NCI-H82 treated with DMSO at 0.1 percent for 48 hours (cell line): ENCODE measurements around the gene TAS1R2.
A peak's percentile ranks its signal among the peaks of the same experiment; 100 is the strongest.
"Not testable (repeated sequence)": the region's sequence is repeated elsewhere in the genome, so short reads cannot be mapped to it uniquely, and the experiment has no call there.

Experiments
- DNase-seq: peaks from one replicate; lab custom pipeline; 2025; ENCODE audit not compliant: unreplicated experiment; lab: John Stamatoyannopoulos, UW

TAS1R2 gene

DNA sequence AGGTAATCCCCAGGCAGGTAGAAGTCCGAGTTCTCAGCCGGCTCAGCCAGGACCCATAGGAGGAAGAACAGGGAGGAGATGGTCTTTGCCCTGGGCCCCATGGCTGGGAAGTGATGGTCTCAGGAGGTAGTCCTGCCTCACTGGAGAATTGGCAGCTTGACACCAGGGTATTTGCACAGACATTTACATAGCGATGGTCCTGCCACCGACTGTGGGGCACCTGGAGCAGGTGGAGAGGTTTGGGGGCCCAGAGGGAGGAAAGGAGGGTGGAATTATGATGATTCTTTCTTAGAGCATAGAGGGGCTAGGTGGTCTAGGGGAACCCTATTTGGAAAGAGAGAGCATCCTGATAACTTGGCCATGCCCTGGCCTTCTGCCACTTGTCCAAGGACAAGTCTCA lies at the start of gene TAS1R2:
TSS of gene TAS1R2 (minus strand) at position 101 of the 400 bp plus-strand sequence. CDS start at position 101, 0 bp downstream.
- no peak for DNase-seq

DNA sequence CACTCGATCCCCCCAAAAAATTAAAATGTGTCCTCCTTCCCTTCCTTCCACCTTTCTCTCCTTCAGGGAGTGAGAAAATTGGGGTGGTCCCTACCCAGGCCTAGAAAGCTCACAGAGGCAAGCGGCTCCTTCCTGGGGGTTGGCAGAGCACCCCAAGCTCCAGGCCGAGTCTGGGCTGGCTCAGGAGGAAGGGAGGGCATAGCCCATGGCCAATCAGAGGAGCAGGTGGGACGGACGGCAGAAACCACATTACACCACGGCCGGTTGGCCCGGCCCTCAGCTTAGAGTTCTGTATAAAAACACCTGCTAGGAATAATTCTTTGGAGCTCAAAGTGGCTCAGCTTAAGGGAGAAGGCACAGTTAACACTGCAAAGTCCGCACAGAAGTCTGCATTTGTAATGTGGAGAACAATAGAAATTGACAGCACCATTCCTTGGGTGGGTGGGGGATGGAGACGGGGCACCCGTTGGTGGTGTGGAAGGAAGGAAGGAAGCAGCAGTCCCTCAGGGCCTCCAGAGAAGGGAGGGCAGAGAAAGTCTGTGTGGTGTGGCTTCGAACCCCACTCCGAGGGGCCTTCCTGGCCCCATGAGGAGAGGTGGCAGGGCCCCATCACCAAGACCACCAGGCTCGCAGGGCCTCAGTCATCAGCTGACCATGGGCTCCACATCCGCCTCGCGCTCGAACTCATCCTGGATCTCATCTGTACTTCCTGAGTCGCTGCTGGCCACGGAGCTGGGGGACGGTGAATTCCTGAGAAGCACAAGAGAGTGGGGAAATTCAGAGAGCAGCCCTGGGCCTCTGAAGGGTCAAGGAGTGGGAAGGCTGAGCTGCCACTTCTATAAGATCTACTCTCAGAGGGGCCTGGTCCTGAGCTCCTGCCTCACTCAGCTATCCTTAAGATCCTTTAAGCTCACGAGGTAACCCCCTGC lies 48.7 kb upstream of the TAS1R2 start:
- no peak for DNase-seq

DNA sequence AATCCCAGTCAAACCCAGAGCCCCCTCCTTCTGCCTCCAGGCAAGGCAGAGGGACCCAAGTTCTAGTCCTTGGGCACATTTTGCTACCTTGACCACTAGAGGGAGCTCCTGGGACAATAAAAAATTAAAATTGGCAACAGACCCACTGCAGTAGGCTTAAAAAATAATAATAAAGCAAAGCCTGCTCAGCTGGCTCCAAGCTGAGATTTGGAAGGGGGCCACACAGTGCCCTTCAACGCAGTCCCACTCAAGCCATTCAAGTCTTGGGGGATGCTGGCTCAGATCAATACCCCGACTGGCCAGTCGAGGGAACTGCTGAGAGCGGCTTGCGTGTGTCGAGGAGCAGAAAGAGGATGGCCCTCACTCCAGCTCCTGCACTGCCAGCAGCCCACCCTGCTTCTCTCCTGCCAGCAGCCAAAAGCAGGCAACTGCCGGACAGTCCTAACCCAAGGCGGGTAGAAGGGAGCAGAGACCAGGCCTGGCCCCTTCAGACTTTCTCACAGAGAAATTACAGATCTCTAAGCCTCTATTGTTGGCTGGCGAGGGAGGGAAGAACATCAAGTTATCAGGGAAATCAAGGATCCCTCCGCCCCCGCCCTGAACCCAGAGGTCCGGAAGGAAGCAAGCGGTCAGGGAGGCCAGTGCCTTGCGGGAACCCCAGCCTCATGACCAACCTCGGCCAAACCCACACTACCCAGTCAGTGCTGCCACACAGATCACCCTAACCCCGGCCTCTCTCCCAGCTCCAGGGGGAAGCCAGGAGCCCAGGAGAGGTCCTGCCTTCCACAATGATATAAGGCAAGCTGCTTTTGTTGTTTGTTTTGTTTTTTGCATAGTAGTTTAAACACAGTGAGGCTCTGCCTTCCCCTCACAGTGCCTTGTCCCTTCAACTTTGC lies 47.8 kb upstream of the TAS1R2 start:
- DNase-seq: peak; percentile 54

DNA sequence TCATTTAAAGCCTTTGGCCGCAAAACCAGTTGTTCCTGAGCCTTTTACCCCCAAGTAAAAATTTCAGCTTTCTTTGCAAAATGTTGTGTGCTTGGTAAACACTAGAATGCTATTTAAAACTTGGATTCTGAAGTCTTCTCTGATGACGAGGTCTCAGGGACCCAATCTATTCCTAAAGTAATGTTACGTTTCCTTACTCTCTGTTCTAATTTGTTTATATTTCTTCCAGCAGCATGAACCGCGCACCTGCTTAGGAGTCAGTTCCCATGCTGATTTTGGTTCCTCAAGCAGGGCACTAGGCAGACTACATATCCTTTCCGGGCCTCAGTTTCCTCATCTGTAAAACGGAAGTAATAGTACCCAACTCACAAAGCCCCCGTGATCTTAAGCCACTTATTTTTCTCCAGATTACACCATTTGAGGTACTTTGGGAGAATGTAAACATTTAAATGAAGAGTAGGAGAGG lies 43.9 kb upstream of the TAS1R2 start:
- DNase-seq: no peak

DNA sequence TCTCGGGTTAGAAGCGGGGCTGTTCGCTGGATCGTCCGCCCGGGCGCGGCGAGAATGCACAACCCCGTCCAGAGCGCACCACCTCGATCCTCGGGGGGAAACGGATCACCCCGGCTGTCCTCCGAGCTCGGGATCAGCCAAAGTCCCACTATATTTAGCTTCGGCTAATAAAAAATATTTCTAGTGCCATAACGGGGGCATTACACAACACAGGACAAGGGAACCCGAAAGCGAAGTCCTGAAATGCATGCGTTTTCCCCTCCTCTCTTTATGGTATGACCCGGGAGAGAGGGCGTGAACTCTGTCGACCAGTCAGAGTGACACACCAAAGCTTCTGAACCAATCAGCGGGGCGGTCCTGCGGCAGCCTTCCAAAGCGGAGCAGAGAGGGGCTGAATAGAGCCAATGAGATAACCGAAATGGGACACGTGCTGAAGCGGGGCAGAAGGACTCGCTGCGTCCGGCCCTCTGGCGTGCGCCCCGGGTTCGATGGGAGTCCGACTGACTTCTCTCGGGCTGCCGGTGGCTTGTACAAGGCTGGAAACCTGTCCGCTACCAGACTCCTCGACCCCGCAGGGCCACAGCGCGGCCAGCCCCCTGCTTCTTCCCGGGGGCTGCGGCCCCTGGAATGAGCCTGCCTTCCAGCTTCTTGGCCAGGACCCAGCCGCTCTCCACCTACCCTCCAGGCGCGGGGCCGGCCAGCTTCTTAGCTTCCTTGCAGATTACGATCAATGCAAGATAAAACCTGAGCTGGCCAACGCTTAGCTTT lies 43.2 kb upstream of the TAS1R2 start, which contains the start of gene ALDH4A1:
TSS of gene ALDH4A1 (minus strand) at position 33 of the 768 bp plus-strand sequence. CDS start at position 1, 32 bp downstream.
- DNase-seq: peak; percentile 98

DNA sequence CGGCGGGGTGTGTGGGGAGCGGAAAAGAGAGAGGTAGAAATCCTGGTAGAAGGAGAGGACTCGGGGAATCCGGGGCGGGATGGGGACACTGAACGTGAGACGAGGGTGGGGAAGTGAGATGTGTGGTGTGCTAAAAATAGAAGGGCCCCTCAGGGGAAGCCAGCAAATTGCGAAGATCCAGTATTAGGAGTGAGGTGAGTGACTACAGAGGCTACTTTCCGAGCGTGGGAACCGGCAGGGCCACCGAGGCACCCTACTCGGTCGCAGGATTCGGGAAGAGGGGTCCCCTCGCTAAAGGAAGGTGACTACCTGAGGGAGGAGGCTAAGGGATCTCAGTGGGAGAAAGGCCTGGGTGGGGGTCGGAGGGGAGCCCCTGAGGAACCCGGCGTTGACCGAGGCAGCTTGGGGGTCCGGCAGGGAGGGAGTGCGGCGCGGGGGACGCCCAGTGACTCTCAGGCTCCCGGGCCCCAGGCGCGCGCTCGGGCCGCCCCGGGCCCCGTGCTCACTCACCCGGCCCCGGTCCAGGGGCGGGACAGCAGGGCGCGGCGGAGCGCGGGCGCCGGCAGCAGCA lies 42.6 kb upstream of the TAS1R2 start:
- no peak for DNase-seq

DNA sequence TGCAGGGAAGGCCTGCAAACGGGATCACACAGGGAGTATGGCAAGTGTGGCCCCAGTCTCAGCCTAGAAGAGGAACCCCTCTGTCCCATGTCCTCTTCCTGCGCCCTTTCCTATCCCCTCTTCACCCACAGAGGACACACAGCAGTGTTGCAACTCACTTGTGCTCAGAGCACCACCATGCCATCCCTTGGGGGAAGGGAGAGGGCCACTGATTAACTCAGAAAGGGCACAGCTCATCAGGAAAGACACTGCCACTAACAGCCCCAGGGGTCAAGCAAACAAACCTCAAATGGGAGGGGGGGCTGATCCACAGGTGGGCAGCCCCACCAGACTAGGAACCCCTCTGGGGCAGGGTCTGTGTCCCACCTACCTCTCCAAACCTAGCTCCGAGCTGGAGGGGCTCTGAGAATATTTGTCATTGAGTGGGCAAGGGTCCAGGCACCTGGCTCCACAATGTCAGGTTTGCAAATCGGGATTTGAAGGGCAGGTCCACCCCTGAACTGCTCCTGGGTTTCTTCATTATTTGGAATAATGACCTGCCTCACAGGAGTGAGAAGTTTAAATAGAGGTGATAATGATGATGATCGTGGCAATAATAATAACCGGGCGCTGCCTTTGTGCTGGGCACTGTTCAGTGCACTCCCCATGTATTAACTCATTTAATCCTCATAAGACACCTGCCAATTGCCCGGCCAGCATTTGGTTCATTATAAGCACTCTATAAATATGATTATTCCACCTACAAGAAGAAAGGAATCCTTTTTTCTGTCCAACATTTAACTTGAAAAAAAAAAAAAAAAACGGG lies 41.9 kb upstream of the TAS1R2 start:
- no peak for DNase-seq

DNA sequence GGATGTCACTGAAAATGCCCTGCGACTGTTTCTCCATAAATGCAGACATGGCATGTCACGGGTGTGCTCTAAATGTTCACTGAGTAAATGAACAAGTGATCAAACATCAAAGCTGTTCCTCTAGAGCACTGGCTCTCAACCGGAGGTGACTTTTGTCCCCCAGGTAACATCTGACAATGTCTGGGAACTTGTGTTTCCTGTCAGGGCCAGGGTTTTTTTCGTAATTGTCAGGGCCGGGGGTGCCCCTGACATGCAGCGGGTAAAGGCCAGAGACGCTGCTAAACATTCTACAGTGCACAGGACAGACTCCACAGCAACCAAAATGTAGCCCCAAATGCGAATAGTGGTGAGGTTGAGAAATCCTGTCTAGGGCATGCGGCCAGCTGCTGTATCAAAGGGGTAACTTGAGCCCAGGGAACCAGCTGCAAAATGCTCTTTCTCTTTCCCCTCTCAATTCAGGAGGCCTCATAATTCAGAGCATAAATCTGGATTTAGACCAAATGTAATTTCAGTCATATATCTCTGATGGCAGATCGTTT lies 40.9 kb upstream of the TAS1R2 start:
- DNase-seq: no peak

DNA sequence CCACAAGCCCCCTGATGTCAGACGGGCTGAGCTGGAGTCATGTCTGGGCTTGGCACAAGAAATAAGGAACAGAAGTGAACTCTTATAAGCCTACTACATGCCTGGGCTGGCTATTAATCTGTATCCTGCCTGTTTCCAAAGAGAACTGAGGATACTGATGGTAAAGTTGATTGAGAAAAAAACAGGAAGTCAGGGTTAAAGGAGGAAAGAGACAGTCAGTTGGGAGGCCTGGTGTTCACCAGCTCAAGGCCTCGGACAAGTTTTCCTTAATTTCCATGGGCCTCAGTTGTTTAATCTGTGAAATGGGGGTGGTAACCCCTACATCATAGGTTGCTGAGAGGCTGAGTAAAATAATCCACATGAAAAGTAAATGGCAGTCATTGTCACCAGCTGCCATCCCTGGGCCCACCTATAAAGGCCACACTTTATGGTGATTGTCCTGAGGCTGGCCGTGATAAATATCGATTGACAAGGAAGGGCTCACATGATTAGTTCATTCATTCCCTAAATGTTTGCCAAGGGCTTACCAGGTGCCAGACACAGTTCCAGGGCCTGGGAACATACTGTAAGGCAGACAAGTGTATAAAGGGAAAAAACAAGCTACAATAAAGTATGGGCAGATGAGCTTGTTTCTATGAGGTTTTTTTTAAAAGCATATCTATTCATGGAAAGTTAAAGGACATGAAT lies 40.0 kb upstream of the TAS1R2 start:
- DNase-seq: no peak

DNA sequence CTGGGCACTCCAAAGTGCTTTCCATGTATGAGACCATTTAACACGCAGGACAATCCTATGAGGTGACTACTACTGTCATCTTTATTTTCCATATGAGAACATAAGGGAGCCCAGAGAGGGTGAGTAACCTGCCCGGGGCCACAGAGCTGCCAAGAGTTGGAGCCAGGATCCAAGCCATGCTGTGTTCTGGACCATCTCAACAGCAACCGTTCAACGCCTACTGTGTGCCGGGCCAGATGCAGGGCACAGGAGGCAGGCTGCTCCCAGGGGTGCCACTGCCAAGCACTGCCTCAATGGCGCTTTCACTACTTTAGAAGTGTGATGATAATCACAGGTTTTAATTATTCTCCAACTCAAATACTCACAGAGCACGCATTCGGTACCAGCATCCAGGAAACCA lies 39.1 kb upstream of the TAS1R2 start:
- no peak for DNase-seq

DNA sequence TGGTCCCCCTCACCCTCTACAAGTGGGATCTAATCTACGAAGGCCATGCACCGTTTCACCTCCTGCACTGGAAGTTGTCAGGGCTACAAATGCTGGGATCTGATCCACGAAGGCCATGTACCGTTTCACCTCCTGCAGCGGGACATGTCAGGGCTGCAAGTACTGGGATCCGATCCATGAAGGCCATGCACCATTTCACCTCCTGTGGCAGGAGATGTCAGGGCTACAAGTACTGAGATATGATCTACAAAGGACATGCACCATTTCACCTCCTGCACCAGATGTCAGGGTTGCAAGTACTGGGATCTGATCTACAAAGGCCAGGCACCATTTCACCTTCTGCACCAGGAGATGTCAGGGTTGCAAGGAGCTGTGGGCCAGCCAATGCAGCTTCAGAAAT lies 35.9 kb upstream of the TAS1R2 start:
- DNase-seq: no peak

DNA sequence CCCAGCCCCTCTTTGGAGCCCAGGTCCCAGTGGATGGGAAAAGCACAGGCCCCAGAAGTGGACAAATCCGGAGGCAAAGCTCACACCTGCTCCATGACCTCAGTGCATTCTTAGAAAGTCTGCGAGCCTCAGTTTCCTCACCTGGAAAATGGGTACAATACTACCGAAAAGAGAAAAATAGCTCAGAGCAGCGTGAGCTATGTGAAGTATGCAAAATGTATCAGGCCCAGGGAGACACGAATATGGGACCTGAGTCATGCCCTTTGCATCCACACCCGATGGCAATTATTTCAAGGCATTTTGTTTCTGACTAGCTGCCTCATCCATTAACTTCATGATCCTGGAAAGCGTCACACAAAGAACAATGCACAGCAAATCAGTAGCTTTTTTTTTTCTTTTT lies 33.7 kb upstream of the TAS1R2 start:
- DNase-seq: no peak

DNA sequence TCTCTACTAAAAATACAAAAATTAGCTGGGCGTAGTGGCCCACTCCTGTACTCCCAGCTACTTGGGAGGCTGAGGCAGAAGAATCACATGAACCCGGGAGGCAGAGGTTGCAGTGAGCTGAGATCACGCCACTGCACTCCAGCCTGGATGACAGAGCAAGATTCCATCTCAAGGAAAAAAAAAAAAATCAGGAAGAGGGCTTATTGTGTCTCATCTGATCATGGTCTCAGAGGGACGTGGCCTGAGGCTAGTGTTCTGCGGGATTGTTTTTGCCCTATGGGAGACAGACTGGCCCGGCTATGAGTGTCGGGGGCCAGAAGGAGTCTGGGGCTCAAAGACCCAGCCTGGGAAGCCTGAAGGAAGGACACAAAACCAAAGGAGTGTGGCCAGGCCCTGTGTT lies 32.4 kb upstream of the TAS1R2 start:
- DNase-seq: not testable (repeated sequence)

DNA sequence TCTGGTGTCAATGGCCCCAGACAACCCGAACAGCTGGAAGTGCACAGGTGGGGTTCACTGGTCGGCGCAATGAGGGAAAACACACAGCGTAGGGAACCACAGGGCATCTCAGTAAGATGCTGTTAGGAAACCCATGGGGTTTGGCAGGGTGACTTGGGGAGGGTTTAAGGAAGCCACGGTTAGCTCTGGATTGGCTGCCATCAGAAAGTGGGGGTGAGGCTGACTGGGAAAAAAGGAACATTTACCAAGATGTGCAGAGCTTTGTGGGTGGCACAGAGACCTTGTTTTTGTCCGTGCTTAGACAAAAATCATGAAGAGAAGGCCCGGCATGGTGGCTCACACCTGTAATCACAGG lies 31.9 kb upstream of the TAS1R2 start:
- DNase-seq: no peak

DNA sequence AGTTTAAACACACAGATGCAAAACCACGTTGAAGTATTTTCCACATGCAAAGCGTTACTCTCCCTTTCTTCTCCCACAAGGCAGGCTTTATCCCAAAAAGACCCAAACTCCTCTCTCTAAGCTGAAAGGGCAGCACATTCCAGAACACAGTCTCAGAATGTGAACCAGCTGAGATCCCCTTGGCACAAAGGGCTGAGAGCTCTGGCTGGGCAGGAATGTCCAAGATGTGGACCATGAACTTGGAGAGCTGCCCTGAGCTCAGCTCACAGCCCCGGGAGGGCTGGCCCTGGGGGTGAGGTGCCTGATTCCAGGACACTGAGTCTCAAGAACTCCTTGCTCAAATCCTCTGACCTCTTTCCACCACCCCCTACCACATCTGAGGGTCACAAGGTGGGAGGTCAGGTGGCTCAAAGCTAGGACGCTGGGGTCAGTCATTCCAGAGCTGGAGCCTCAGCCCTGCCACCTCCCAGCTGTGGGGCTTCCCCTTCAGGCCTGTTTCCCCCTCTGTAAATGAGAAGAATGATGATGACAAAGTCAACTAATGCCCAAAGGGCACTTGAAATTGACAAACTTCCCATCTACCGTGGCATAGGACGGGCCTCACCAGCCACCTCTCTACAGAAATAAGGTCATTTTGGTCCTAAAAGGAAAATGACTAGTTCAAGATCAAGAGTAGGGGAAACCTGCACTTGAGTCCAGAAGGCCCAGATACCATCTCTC lies 31.4 kb upstream of the TAS1R2 start:
- DNase-seq: no peak

DNA sequence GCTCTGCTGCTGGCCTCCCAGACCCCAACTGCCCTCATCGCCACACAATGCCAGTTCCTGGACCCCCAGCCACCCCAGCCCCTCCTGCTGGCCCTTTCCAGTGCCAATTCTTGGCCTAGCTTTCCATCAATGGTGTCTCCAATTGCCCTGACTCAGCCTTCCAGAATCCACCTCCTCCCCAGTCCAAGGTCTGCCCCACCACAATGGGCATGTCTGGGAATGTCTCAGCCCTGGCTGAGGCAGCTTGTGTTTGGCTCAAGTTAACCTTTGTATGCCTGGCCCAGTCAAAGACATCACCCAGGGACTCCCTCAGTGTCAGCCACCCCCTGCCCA lies 26.5 kb upstream of the TAS1R2 start:
- DNase-seq: no peak

DNA sequence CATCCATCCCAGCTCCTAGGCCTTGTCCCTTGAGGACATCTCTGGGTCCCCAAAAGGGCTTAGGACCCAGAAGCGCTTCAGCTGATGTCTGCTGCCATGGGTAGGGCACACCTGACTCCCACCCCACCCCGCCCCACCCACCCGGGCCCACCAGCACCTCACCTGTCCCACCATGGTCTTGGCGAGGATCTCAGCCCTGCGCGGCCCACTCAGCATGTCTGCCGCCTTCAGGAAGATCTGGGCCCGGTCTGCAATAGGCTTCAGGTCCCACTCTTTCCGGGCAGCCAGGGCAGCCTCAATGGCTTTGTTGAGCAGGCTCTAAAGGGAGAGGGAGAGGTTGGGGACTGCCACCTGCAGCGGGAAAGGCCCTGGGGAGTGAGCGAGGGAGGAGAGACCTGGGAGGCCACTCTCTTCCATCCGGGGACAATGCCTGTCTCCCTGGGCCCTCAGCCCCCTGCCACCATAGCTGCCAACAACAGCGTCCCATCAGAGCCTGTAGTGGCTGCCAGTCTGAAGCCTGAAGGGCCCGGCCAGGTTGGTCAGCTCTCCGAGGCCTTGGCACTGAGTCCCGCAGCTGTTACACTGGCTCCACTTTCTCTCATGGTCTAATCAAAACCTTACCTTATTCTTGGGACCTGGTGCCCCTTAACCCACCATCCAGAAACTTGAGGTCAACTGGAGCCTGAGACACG lies 26.0 kb upstream of the TAS1R2 start:
- DNase-seq: no peak

DNA sequence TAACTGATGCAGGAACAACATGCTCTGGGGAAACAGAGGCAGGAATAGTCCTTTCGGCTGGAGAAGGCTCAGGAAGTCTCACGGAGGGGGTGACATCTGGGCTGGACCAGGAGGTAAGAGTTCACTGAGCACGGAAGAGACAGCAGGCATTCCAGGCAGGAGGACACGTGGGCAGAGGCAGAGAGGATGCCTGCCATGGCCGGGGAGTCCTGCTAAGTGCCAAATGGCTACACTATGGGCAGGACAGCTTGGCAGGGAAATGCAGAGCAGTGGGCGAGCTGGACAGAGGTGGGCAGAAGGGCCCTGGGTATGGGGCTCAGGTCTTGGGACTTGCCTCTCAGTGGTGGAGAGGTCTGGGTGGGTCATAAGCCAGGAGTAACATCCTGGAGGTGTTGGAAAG lies 25.3 kb upstream of the TAS1R2 start:
- no peak for DNase-seq
